Left hindlimb (tissue), 1 donor: ENCODE data around the gene CFAP100.

Experiments used
- DNase-seq: peaks from one replicate; pipeline ENCODE4 v3.0.0-alpha.2; 2018

The CFAP100 gene

DNA sequence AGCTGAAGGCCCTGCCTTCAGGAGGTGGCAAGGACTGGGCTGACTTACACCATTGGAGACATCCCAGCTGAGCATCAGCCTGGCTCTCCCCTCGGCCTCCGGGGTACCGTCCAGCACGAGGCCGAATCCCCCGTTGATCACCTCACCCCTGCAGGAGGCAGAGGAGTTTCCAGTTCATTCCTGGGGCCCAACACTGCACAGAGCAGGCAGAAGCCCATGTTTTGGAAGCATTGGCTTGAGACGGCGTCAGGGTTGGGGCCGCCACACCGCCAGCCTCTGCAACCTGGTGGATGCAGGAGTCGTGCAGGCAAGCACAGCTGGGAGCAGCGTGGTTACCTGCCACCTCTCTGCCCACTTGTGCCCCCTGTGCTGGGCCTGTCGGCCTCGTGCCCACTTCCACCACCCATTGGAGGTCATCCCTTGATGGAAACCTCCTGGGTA lies 88.6 kb downstream of the CFAP100 start:
- DNase-seq: peak; percentile 15

DNA sequence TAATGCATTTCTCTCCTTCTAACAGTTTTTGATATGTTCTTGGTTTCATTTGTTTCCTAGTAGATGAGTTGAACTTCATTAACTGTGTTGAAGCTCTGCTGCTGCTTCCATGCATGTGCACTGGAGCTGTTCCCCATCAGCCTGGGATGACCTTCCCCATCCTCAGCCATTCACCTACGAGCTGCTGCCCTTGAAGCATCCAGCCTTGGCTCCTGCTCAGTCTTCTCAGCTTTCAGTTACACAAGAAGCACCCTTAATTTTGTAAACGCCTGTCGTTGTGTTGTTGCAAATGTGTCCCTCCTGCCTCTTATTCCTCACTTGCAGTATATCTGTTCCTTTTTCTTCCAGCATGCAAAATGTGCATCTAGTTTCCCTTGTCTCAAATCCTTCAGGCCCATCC lies 89.4 kb downstream of the CFAP100 start:
- no peak for DNase-seq

DNA sequence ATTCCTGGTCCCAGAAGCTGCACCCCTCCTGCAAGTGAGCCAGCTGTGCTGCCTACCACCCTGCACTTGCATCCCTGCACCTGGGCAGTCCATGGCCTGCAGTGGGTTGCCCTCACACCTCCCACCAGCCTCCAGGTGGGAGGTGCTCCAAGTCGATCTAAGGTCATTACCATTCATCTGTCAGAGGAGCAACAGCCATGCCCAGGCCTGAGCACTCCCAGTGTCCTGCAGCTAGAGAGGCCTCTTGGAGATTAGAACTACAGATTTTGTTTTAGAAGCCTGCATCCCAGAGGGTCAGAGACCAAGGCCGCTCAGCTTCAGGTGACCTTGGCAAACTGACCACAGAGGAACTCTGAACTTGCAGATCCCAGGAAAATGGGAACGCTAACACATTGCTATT lies 90.0 kb downstream of the CFAP100 start:
- DNase-seq: no peak

DNA sequence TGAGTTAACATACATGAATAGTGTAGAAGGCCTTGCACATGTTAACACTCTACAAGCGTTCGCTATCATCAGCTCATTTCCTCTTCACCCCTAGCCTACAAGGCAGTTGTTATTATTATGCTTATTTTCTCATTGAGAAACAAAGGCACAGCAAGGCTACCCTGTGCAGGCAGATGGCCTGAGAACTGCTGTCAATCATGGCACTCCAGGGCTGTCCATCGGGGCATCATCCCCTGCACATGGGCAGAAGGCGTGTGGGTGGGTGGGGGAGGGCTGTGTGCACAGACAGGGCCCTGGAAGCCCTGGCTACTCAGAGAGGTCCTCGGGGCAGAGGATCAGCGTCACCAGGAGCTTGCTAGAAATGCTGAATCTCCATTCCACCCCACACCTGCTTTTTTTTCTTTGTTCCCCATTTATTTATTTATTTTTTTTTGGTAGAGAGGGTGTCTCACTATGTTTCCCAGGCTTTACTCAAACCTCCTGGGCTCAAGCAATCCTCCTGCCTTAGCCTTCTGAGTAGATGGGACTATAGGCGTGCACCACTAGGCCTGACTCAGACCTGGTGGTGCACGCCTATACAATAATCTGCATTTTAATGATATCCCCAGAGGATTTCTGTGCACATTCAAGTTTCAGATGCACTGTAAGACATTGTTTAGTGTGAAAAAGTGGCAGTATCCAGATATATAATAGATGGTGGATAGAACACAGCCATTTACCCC lies 90.6 kb downstream of the CFAP100 start:
- no peak for DNase-seq

DNA sequence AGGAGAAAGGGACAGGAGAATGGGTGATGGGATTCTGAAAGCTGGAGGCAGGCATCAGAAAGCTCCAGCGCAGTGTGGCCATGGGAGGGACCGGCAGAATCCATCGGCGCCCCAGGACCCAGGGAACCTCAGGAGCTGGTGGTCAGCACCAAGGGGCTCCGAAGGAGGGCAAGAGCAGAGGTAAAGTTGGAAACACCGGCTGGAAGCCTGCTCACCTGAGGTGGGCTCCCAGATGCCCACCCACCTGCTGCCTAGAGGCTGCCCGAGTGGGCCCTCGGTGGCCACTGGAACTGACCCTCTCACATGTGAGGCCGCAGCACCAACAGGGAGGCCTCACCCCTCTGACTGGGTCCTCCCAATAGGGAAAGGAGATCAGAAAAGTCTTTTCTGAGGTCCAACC lies 91.2 kb downstream of the CFAP100 start:
- no peak for DNase-seq
